HFF-Myc (cell line): ENCODE results near the gene FOXC2.
A peak's percentile ranks its signal among the peaks of the same experiment; 100 is the strongest.

Experiments
- DNase-seq: peaks from one replicate; pipeline ENCODE4 v3.0.0-alpha.2; 2011; ENCODE audit warnings: low read depth; ENCODE audit errors: extremely low read depth
- H3K4me3 ChIP-seq: replicated peaks from 2 replicates; pipeline ENCODE4 v1.5.1; 2011; ENCODE audit warnings: low read depth, mild to moderate bottlenecking, control low read depth, low read length
- CTCF ChIP-seq: IDR thresholded peaks from 2 replicates; pipeline ENCODE4 v1.5.1; 2012; ENCODE audit warnings: mild to moderate bottlenecking, low read depth, low read length, control low read depth; ENCODE audit errors: missing control alignments

Gene FOXC2

DNA sequence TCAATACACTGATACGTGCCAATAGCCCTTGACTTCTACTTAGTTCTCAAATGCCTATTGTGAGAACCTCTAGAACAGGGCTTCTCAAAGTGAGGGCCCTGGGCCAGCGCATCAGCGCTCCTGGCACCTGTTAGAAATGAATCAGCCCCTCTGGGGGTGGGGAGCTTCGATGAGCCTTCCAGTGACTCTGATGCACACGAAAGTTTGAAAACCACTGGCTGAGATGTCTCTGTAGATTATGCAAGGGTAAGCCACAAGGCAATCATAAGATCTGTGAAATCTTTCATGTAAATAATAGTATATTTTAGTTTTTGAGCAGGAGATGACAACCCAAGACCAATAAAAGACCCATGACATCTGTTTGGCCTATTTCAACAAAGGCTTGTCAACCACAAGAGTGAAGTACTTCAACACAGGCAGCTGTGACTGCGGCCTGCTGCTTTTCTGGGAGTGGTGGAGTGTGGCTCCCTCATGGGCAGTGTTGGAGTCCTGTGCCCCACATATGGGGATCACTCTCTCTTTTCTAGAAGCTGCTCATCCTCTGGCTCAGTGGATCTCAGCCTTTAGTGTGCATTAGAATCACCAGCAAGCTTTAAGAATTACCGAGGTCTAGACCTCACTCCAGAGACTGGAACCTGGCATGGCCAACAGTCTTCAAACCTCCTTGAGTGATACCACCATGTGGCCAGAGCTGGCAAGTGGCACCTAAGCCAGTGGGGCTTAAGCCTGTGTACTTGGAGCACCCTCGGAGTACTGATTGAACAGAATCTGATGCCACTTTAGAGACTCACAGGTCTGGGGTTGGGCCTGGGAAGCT is 17.3 kb upstream of the FOXC2 start:
- no peak for TF ChIP-seq CTCF
- H3K4me3 ChIP-seq: no peak overlapping the region
- no peak for DNase-seq

- TF ChIP-seq CTCF: no peak
- DNase-seq: no peak
- no peak overlapping the region for H3K4me3 ChIP-seq
These were observed 16.8 kb upstream of the FOXC2 start for GRCh38 chr16:86549893-86550190.

- no peak overlapping the region for H3K4me3 ChIP-seq
- TF ChIP-seq CTCF: no peak
- DNase-seq: no peak
These were observed 16.3 kb upstream of the FOXC2 start for GRCh38 chr16:86550281-86550680.

DNA sequence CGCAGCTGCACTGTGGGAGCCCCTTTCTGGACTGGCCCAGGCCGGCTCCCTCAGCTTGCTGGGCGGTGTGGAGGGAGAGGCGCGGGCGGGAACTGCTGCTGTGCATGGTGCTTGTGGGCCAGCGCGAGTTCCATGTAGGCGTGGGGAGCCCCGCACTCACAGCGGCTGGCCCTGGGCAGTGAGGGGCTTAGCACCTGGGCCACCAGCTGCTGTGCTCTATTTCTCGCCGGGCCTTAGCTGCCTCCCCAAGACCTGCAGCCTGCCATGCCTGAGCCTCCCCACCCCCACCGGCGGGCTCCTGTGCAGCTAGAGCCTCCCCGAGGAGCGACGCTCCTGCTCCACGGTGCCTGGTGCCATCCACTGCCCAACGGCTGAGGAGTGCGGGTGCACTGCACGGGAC is 13.3 kb upstream of the FOXC2 start:
- no peak overlapping the region for H3K4me3 ChIP-seq
- TF ChIP-seq CTCF: no peak

GRCh38 chr16:86554599-86554916 is 12.1 kb upstream of the FOXC2 start:
- no peak for DNase-seq
- no peak for TF ChIP-seq CTCF

More for the DNA sequence above, 13.3 kb upstream of the FOXC2 start:
- DNase-seq: no peak

GRCh38 chr16:86554917-86555703 is 11.5 kb upstream of the FOXC2 start, which contains the start of gene MTHFSD:
MTHFSD (minus strand) TSS chr16:86555235; CDS start chr16:86555184, 51 bp downstream.
- H3K4me3 ChIP-seq: peak within 1 kb of the TSS; percentile 92
- no peak for TF ChIP-seq CTCF
- DNase-seq: peak; percentile 73

More at GRCh38 chr16:86554599-86554916, 12.1 kb upstream of the FOXC2 start:
- H3K4me3 ChIP-seq: peak overlapping the region; percentile 92

DNA sequence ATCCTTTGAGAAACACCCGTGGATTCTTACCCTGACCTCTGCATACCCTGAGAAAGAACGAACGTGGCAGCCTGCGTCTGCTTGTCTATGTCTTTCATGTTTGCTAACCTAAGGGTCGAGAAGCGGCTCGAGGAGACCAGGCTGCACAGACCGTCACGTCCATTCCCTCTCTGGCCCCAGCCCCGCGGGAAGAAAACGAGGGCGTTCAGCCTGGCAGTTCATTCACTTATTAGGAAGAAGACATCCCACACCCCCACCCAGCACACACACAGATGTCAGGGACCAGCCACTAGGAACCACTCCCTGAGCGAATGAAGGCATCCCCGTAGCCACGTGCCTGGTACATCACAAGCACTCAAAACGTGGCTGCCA is 10.9 kb upstream of the FOXC2 start:
- DNase-seq: no peak
- peak overlapping the region; percentile 92 for H3K4me3 ChIP-seq
- TF ChIP-seq CTCF: no peak
